Endothelial cell of umbilical vein (primary cell): Measurements from ENCODE around the gene SLIT1. TPM values are rescaled to one million over a fixed set of nuclear protein-coding genes. Genes with fewer than 3 reads are reported as not detected.

Experiments
- BruUV-seq: library from RNA; stranded (reverse); fragments of 400-500 nt; replicated peaks from 2 replicates; lab custom pipeline; 2021; lab: Mats Ljungman, UMichigan
- CTCF ChIA-PET: fragments of 300-600, 350-600 bp; sonication (Branson Sonifier 250); formaldehyde crosslinking; loops from one replicate; lab custom pipeline; 2021; ENCODE audit warnings: antibody characterized with exemption, inconsistent platforms; lab: Charles Lee
- POLR2A ChIA-PET: fragments of 300-600, 350-600 bp; sonication (Branson Sonifier 250); formaldehyde crosslinking; loops from one replicate; lab custom pipeline; 2021; ENCODE audit warnings: antibody characterized with exemption, inconsistent platforms; lab: Charles Lee
- DNase-seq: peaks from one replicate; pipeline ENCODE4 v3.0.0-alpha.2; 2011; ENCODE audit warnings: low read depth, low spot score
- FAIRE-seq: peaks from 2 replicates; lab custom pipeline; 2011; peaks lifted over from hg19 to GRCh38; lab: Jason Lieb, UNC
- H2AFZ ChIP-seq: 2 replicates; pipeline ENCODE4 v1.6.0; 2012; ENCODE audit warnings: low read depth, low read length, control low read depth, inconsistent platforms
- H3K27ac ChIP-seq: 2 replicates; pipeline ENCODE4 v1.5.1; 2011; ENCODE audit warnings: low read depth, mild to moderate bottlenecking, control low read depth, low read length, moderate library complexity; ENCODE audit not compliant: insufficient read depth
- H3K27me3 ChIP-seq, 2 experiments: 2 replicates each; pipeline versions ENCODE4 v1.6.0 to v1.6.1; 2011; ENCODE audit warnings: low read length in 2 of 2, mixed read lengths in 1 of 2; ENCODE audit not compliant: control insufficient read depth in 2 of 2, insufficient read depth in 2 of 2
- H3K36me3 ChIP-seq, 2 experiments: 2 replicates in 1 of 2; 3 replicates in 1 of 2; pipeline ENCODE4 v1.5.1; 2011; ENCODE audit warnings: low read length in 2 of 2, mild to moderate bottlenecking in 1 of 2, moderate library complexity in 1 of 2; ENCODE audit not compliant: control insufficient read depth in 2 of 2, insufficient read depth in 2 of 2; ENCODE audit errors: extremely low read depth in 1 of 2
- H3K4me1 ChIP-seq: 3 replicates; pipeline ENCODE4 v1.5.1; 2011; ENCODE audit warnings: mild to moderate bottlenecking, low read length; ENCODE audit not compliant: control insufficient read depth, insufficient read depth; ENCODE audit errors: extremely low read depth
- H3K4me2 ChIP-seq: 2 replicates; pipeline ENCODE4 v1.6.1; 2011; ENCODE audit warnings: low read length, control low read depth, mixed read lengths; ENCODE audit not compliant: insufficient read depth
- H3K4me3 ChIP-seq, 3 experiments: fragments of 200-600 bp in 1 of 3; sonication (generic), shearing (Covaris generic) in 1 of 3; replicated peaks in 1 of 3; 2 replicates each; pipeline ENCODE4 v1.5.1; 2011 to 2016; ENCODE audit warnings: control low read depth in 3 of 3, low read length in 3 of 3, mild to moderate bottlenecking in 2 of 3, inconsistent platforms in 1 of 3, low read depth in 1 of 3, moderate library complexity in 1 of 3; ENCODE audit not compliant: insufficient read depth in 1 of 3
- H3K79me2 ChIP-seq: 2 replicates; pipeline ENCODE4 v1.6.0; 2012; ENCODE audit warnings: low read length, inconsistent platforms; ENCODE audit not compliant: control insufficient read depth, insufficient read depth
- H3K9ac ChIP-seq: replicated peaks from 2 replicates; pipeline ENCODE3; 2011; ENCODE audit warnings: low read length, control low read depth; ENCODE audit not compliant: insufficient read depth; ENCODE audit errors: extremely low read depth
- H3K9me1 ChIP-seq: replicated peaks from 3 replicates; pipeline ENCODE4 v1.6.0; 2011; ENCODE audit warnings: mild to moderate bottlenecking, low read length; ENCODE audit not compliant: control insufficient read depth, insufficient read depth; ENCODE audit errors: extremely low read depth
- H3K9me3 ChIP-seq: replicated peaks from 2 replicates; pipeline ENCODE4 v1.5.1; 2012; ENCODE audit warnings: low read length, inconsistent platforms; ENCODE audit not compliant: control insufficient read depth, insufficient read depth
- H4K20me1 ChIP-seq: replicated peaks from 2 replicates; pipeline ENCODE3; 2011; ENCODE audit warnings: mild to moderate bottlenecking, low read length; ENCODE audit not compliant: control insufficient read depth, insufficient read depth; ENCODE audit errors: extremely low read depth
- CTCF ChIP-seq, 2 donors: IDR thresholded peaks; 1 replicate in 1 of 2; 2 replicates in 1 of 2; pipeline ENCODE4 v1.5.1; 2011; ENCODE audit warnings: low read length in 2 of 2, mild to moderate bottlenecking in 2 of 2, moderate library complexity in 2 of 2, control low read depth in 1 of 2, inconsistent platforms in 1 of 2, low read depth in 1 of 2; ENCODE audit not compliant: insufficient read depth in 1 of 2; ENCODE audit errors: extremely low read depth in 1 of 2
- EZH2 ChIP-seq: IDR thresholded peaks from 2 replicates; pipeline ENCODE4 v1.6.1; 2012; ENCODE audit warnings: borderline replicate concordance, low read depth, mild to moderate bottlenecking, moderate library complexity, low read length, inconsistent platforms; ENCODE audit not compliant: severe bottlenecking
- FOS ChIP-seq: IDR thresholded peaks from 2 replicates; pipeline ENCODE4 v1.6.1; 2011; ENCODE audit warnings: mild to moderate bottlenecking, low read length, moderate library complexity, borderline replicate concordance; ENCODE audit not compliant: insufficient read depth
- GATA2 ChIP-seq: IDR thresholded peaks from 2 replicates; pipeline ENCODE4 v1.7.0; 2011; ENCODE audit warnings: low read depth, mild to moderate bottlenecking, moderate library complexity, mixed read lengths, low read length; ENCODE audit not compliant: insufficient read length, insufficient read depth
- JUN ChIP-seq: IDR thresholded peaks from 2 replicates; pipeline ENCODE4 v1.6.1; 2011; ENCODE audit warnings: borderline replicate concordance, low read depth; ENCODE audit not compliant: insufficient read length, insufficient read depth
- MAX ChIP-seq: IDR thresholded peaks from 2 replicates; pipeline ENCODE4 v1.6.1; 2011; ENCODE audit not compliant: insufficient read depth, insufficient read length
- MYC ChIP-seq: IDR thresholded peaks from one replicate; pipeline ENCODE4 v1.6.1; 2011; ENCODE audit warnings: mild to moderate bottlenecking, low read depth, low read length
- POLR2A ChIP-seq: IDR thresholded peaks from 2 replicates; pipeline ENCODE4 v1.6.1; 2012; ENCODE audit warnings: low read depth, mild to moderate bottlenecking, control low read depth, low read length
- POLR2AphosphoS5 ChIP-seq: IDR thresholded peaks from 2 replicates; pipeline ENCODE4 v1.6.1; 2012; ENCODE audit warnings: low read depth, mild to moderate bottlenecking, control low read depth, low read length, moderate library complexity; ENCODE audit not compliant: insufficient read depth
- dilution Hi-C: fragments of 300-500 bp; cut with MboI; formaldehyde crosslinking; loops from one replicate; pipeline ENCODE4 v1.15.0; 2019; ENCODE audit warnings: low sequenced_read_pairs; ENCODE audit not compliant: extremely low pct_ligation_motif_present
- intact Hi-C: fragments of 100-400 bp; cut with micrococcal nuclease; formaldehyde crosslinking; loops from one replicate; pipeline ENCODE4 v1.10.0; 2022
- polyA plus RNA-seq, 4 experiments: library from polyadenylated mRNA; depleted of rRNA in 3 of 4; stranded (reverse) in 3 of 4; unstranded in 1 of 4; fragments of >200 nt; gene quantifications; 2 replicates each; pipeline versions ENCODE4 v1.2.1 to v1.2.3, GENCODE V29; 2011 to 2012; ENCODE audit warnings: missing spikeins in 1 of 4
- total RNA-seq: library from RNA; stranded (reverse); gene quantifications from 2 replicates; pipeline ENCODE4 v1.2.3, GENCODE V29; 2021

Gene SLIT1
- total and polyA plus RNA-seq, 2 donors (not counting 3 experiments of a cell fraction or from before 2014, with no cell fraction given) = 0.04 to 0.20 TPM

- dilution Hi-C loops (no loop called here), intact Hi-C loops (no loop called here)
- BruUV-seq = no TSS peak
- H3K4me2 ChIP-seq = no peak overlapping the region
- no peaks in the 10 kb centered on the region for H3K79me2 ChIP-seq
- FAIRE-seq (no peak), DNase-seq (no peak)
- no peak overlapping the region for H3K27ac ChIP-seq
- no peaks in the 10 kb centered on the region for H3K9me1 ChIP-seq
- H3K27me3 ChIP-seq = peaks cover 0 to 2% of the 10 kb centered on the region in 2 experiments
- TF ChIP-seq POLR2AphosphoS5 = no peak
- no peak for TF ChIP-seq EZH2
- TF ChIP-seq POLR2A = no peak
- TF ChIP-seq FOS = no peak
- no peak for TF ChIP-seq GATA2
- TF ChIP-seq MYC = no peak
- no peak for TF ChIP-seq MAX
- TF ChIP-seq JUN = no peak
- no peak overlapping the region for H3K9ac ChIP-seq
- H3K36me3 ChIP-seq = no peaks in the 10 kb centered on the region
- no peak overlapping the region for H2AFZ ChIP-seq
- H3K9me3 ChIP-seq = no peaks in the 10 kb centered on the region
- ChIA-PET POLR2A (no interaction called here), CTCF (interaction anchor here (1.0 to 2.8 kb wide), 5 partner anchors 13 to 188 kb away, joined by 3 to 12 read pairs (median 5); no protein-coding TSS in a partner anchor)
- H3K4me3 ChIP-seq = no peak overlapping the region
- H4K20me1 ChIP-seq = no peaks in the 10 kb centered on the region
- H3K4me1 ChIP-seq = no peaks in the 10 kb centered on the region
Measured at GRCh38 chr10:97050205-97050745, 135.5 kb downstream of the SLIT1 start.

- Histone ChIP-seq H3K4me3 (no peak overlapping the region), H3K27me3 (peaks cover 0 to 2% of the 10 kb centered on the region in 2 experiments), H3K9ac (no peak overlapping the region), H3K4me2 (no peak overlapping the region), H4K20me1 (no peaks in the 10 kb centered on the region), H3K9me1 (no peaks in the 10 kb centered on the region), H3K9me3 (no peaks in the 10 kb centered on the region), H3K79me2 (no peaks in the 10 kb centered on the region), H3K27ac (no peak overlapping the region), H3K4me1 (no peaks in the 10 kb centered on the region), H2AFZ (no peak overlapping the region), H3K36me3 (no peaks in the 10 kb centered on the region)
- dilution Hi-C loops (no loop called here), intact Hi-C loops (no loop called here)
- no TSS peak for BruUV-seq
- DNase-seq (no peak), FAIRE-seq (no peak)
- POLR2A ChIA-PET = no interaction called here
- CTCF ChIA-PET = interaction anchor here (1.0 to 2.8 kb wide), 5 partner anchors 13 to 189 kb away, joined by 3 to 12 read pairs (median 5); no protein-coding TSS in a partner anchor
- TF ChIP-seq JUN (no peak), FOS (no peak), MAX (no peak), MYC (no peak), POLR2AphosphoS5 (no peak), CTCF (IDR thresholded peaks at IDR 0.05; ENCODE audit: extremely low read depth in 1 of 2, insufficient read depth in 1 of 2, low read depth in 1 of 2, low read length in 2 of 2) (no peak), POLR2A (no peak), GATA2 (no peak), EZH2 (no peak)
Measured at GRCh38 chr10:97049670-97050069, 136.1 kb downstream of the SLIT1 start.
